ENCODE results near the gene PON2. TPM values are rescaled to one million over a fixed set of nuclear protein-coding genes. Genes with fewer than 3 reads are reported as not detected.

The PON2 gene
- total and polyA plus RNA-seq, 11 donors, result 16.6 to 50.6 (median 30.5) TPM

- Histone ChIP-seq H3K36me3 (no peaks in the 10 kb centered on the region), H3K27ac (no peak overlapping the region), H3K4me3 (no peak overlapping the region), H3K9me3 (no peaks in the 10 kb centered on the region), H3K4me1 (peaks cover 0 to 9% (median 0%) of the 10 kb centered on the region in 12 donors), H3K27me3 (no peaks in the 10 kb centered on the region)
- TF ChIP-seq POLR2A (IDR thresholded peaks at IDR 0.05) (no peak), CTCF (IDR thresholded peaks at IDR 0.05) (no peak)
- WGBS, 4 donors, result 80 to 83% (median 81%) methylated on average over 9 of the region's 9 CpGs
- DNase-seq (no peak), ATAC-seq (no peak)
- intact Hi-C loops (cut with DNase I), result loop anchor here in 9 of 10 donors (2.0 to 10.0 kb wide), 12 partner anchors 77 to 1184 kb away; partner anchors contain the start of gene PON3 (in 1 of the 9)
Observed at GRCh38 chr7:95476072-95476847, 41.4 kb upstream of the PON2 start.

- Histone ChIP-seq H3K27me3 (no peaks in the 10 kb centered on the region), H3K9me3 (no peaks in the 10 kb centered on the region), H3K4me3 (no peak overlapping the region), H3K27ac (no peak overlapping the region), H3K36me3 (no peaks in the 10 kb centered on the region), H3K4me1 (peaks cover 0 to 16% (median 0%) of the 10 kb centered on the region in 12 donors)
- TF ChIP-seq POLR2A (IDR thresholded peaks at IDR 0.05), result no peak
- no peak for TF ChIP-seq CTCF (IDR thresholded peaks at IDR 0.05)
- DNase-seq, result no peak
- ATAC-seq, result no peak
- WGBS, 4 donors, result 77 to 87% (median 84%) methylated on average over 9 of the region's 9 CpGs
- intact Hi-C loops (cut with DNase I), result loop anchor here in 9 of 10 donors (5.0 to 10.0 kb wide), 8 partner anchors 36 to 1179 kb away; partner anchors contain the start of gene PON2 (in 1 of the 9)
Observed at GRCh38 chr7:95473276-95473985, 38.6 kb upstream of the PON2 start.

DNA sequence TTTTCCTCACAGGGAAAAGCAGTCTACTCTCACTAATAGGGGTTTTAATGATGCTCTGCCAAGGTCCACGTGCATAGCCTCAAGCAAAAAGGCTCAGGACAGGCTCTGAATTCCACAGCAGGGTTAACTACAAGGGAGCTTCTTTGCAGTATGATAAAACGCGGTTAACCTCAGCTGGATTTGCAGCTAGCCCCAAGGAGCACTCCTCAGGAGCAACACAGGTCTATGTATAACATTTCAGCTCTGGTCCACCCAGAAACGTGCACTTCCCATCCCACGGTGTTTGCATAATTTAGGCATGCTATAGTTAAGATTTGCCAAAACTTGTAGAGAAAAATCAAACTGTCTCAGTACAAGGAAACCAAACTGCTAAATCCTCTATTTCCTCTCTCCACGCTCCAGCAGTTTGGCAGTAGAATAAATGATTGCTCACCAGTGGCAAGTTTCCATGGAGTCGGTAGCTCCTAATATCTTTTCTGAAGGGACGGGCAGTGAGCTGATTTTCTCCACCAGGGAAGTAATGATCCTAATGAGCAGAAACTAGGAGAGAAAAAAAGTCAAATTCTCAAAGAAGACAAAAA is 37.8 kb upstream of the PON2 start:
- peaks cover 0 to 16% (median 0%) of the 10 kb centered on the region in 12 donors for H3K4me1 ChIP-seq
- TF ChIP-seq POLR2A (IDR thresholded peaks at IDR 0.05) (no peak), CTCF (IDR thresholded peaks at IDR 0.05) (no peak)
- no peak overlapping the region for H3K27ac ChIP-seq
- H3K9me3 ChIP-seq, result no peaks in the 10 kb centered on the region
- whole genome bisulfite sequencing, 4 donors, result 51 to 59% (median 56%) methylated on average over 8 of the region's 8 CpGs
- DNase-seq, result no peak
- H3K4me3 ChIP-seq, result no peak overlapping the region
- H3K36me3 ChIP-seq, result no peaks in the 10 kb centered on the region
- intact Hi-C loops (cut with DNase I), result loop anchor here in 9 of 10 donors (5.0 to 10.0 kb wide), 8 partner anchors 35 to 1178 kb away; partner anchors contain the start of gene PON2 (in 1 of the 9)
- no peaks in the 10 kb centered on the region for H3K27me3 ChIP-seq
- ATAC-seq, result peak in 1 of 4 donors; percentile 51

Data from heart left ventricle (tissue), 16 donors.